ENCODE measurements around the gene NPAS3.
"Not testable (repeated sequence)": the region's sequence is repeated elsewhere in the genome, so short reads cannot be mapped to it uniquely, and the experiment has no call there.

The NPAS3 gene

DNA sequence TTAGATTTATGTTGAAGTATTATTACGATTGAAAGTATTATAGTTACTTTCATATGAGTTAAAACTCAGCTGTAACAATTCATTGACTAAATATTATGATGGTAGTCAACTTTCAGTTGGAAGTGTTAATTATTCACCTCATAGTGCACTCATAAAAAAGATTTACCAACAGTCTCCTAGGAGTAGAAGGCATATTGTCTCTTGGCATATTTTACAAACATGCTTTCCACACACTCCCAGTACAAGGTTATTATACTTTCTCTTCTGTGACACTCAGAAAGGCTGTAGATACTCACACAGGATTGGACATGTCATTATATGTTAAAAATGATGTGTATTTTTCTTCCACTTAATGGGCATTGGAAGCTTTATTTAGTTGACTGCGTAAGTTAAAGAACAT is 147.1 kb downstream of the NPAS3 start:
- no peak for DNase-seq

DNA sequence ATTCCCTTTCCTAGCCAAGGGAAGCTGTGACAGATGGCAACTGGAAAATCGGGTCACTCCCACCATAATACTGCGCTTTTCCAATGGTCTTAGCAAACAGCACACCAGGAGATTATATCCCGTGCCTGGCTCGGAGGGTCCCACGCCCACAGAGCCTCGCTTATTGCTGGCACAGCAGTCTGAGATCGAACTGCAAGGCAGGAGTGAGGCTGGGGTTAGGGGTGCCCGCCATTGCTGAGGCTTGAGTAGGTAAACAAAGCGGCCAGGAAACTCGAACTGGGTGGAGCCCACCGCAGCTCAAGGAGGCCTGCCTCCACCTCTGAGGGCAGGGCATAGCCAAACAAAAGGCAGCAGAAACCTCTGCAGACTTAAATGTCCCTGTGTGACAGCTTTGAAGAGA is 149.6 kb downstream of the NPAS3 start:
- not testable (repeated sequence) for DNase-seq

DNA sequence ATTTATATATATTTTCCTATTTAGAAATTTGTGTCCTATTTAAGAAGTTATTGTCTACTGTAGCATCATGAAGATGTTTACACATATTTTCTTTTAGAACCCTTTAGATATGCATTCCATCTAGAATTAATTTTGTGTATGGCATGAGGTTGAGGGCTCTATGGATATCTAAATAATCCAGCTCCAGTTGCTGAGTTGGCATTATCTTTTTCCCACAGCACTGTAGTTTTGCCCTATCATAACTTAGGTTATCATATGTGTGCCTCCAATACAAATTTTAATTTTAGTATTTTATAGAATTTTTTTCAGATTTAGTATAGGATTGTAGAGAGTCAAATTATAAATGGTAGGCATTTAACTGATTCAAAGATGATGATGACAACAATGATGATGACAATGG is 159.3 kb downstream of the NPAS3 start:
- no peak for DNase-seq

DNA sequence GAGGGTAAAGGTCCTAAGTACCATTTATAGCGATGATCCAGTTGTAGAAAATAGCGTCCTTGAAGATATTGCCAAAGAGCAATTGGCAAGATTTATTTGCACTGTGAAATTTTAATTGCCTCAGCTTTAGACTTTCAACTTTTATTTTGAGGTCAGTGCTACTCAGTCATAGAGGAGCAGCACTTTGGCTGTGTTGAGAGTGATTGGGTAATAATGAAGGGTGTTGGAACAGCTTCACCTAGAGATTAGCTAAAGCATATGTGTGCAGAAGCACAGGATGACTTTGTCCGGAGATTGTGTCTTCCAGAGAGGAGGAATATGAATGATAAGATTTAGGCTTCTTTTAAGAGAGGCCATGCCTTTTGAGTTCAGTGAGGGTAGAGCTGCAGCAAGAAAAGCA is 164.8 kb downstream of the NPAS3 start:
- no peak for DNase-seq

DNA sequence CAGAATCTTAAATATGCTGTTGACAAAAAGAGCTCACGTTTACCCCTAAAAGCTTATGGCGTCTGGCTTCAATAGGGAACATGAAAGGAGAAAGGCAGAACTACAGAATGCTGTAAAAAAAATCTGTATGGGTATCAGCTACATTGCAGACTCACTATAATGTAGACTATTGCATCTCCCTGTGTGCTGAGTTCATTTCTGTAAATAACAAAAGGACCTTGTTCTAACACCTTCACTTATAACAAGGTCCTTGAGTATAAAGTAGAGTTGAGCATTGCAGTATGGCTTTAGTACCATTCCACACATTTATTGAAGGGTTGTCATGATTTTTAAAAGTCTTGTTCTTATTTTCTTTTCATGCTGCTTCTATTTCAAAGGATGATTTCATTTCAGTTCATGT is 165.3 kb downstream of the NPAS3 start:
- no peak for DNase-seq

DNA sequence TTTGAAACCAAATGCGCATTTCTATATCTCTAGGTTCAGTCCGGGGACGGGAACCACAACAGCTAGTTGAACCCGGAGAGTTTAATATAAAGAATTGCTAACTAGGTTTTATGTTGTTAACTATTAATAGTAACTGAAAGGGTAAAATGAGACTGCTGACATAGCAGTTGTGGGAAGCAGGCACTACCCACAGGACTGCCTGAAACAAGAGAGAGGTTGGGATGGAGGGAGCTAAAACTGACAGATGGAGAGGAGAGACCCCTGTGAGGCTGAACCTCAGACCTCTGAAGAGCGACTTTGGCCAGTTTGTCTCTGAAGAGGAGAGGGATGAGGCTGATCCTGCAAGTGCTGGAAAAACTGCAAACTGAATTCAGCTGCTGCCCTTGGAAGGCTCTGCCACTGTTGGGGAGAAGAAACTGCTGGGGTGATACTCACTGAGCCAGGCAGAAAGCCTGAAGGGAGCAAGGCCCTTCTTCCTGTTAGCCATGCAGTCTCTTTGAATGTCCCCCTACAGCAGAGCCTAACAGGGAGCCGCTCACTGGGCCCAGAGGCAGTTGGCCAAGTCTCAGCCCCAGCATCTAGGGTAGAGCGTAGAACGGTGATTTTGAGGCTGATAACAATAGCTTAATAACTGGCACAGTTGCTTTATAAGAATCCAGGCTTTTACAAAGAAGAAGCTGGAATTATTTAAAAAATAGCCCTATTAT is 172.2 kb downstream of the NPAS3 start:
- DNase-seq: no peak

DNA sequence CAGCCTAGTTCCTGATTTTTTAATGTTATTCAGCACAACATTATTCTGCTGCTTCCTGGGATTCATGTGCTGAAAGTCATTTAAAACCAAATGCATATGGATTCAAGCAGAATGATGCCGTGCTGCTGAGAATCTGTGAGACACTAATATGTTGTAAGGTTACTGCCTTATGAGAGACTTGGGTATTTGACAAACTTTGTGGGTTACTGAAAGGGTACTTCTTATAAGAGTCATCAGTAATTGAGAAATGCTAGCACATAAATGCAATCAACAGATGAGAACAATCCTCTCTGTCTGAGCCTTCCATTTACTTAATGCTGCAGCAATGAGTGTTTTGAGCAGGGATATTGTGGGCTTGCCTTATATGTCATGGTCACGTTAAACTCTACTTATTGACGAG is 175.7 kb downstream of the NPAS3 start:
- no peak for DNase-seq

- DNase-seq: peak; percentile 42 to 48
These were observed 180.0 kb downstream of the NPAS3 start for GRCh38 chr14:33118668-33119067.

DNA sequence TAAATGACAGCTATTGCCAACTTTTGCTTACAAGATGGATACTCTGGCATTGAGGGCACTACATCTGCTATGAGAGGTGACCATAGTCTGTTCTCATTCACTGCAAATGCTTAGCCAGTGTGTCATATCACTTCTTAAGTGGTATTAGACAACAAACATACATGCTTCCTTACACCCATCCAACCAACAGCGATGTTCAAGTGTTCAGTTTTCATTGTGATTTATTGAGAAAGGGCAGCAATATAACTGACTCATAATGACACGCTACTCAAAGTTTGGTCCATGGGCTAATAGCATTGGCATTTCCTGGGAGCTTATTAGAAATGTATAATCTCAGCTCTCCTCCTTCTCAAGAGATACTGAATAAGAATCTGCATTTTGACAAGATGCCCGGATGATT is 181.7 kb downstream of the NPAS3 start:
- DNase-seq: no peak

DNA sequence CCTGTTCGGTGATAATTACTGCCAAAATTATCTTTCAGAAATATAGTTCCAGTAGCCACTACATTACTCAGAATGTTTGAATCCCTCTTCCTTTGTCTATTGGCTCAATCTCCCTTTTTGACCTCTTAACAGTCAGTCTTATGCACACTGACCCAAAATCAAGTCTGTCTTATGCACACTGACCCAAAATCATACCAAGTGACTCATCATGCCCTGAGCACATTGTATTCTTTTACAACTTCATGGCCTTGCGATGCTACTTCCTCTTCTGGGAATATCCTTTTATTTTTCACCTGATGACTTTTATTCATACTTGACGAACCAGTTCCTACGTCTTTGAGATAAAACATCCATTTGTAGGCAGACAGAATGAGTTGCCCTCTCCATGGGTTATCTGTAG is 182.3 kb downstream of the NPAS3 start:
- no peak for DNase-seq

- no peak for DNase-seq
These were observed 184.6 kb downstream of the NPAS3 start for GRCh38 chr14:33123281-33123680.

DNA sequence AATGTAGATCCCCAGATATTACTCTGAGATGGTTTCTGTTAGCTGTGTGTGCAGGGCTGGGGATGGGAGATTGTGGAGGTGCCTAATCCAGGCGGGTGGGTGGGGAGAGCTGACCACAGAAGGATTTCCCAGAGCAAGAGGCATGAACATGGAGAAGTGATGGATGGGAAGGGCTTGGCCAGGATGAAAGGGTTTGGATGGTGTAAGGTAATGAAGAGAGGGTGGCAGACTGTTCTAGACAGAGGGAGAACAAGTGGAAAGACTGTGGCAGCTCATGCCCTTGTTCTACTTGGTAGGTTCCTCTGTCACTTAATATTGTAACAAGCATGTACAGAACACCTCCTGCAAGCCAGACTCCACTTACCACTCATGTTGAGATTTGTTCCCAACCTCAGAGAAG is 187.8 kb downstream of the NPAS3 start:
- no peak for DNase-seq

DNA sequence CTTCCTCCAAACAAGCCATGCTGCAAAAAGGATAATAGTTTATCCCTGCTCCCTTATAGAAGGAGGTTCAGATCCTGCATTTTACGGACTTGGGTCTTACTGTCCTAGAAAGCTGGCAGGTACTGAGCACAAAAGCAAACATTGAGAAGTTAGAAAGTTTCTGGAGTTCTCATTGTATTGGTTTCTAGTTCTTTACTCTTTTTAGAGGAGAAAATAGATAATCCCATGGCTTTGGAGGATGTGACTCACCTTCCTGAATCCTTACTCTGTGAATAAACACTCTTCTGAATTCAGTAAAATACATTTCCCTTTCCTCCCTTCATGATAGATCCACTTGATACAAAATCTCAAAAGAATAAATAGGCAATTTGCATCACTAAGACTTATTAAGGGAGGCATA is 188.9 kb downstream of the NPAS3 start:
- DNase-seq: no peak

- DNase-seq: no peak
These were observed 193.1 kb downstream of the NPAS3 start for GRCh38 chr14:33131801-33132200.

- no peak for DNase-seq
These were observed 195.5 kb downstream of the NPAS3 start for GRCh38 chr14:33134162-33134561.

DNA sequence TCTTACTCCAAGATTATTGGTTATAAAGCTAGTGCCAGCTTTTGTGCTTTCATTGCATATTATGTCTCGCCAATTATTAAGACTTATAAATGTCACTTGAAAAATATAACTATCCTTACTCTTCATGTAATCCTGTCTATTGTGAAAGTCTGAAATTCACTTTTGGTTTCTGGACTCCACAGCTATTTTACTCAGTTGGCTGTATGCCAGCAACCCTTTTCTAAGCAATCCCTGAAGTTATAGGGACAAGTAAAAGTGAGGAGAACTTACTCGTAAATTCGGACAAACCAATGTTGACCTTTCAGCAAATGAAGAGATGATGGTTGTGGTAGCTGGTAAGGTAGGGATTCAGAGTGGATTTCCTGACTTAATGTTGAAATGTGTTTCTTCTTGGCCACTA is 196.3 kb downstream of the NPAS3 start:
- DNase-seq: no peak

DNA sequence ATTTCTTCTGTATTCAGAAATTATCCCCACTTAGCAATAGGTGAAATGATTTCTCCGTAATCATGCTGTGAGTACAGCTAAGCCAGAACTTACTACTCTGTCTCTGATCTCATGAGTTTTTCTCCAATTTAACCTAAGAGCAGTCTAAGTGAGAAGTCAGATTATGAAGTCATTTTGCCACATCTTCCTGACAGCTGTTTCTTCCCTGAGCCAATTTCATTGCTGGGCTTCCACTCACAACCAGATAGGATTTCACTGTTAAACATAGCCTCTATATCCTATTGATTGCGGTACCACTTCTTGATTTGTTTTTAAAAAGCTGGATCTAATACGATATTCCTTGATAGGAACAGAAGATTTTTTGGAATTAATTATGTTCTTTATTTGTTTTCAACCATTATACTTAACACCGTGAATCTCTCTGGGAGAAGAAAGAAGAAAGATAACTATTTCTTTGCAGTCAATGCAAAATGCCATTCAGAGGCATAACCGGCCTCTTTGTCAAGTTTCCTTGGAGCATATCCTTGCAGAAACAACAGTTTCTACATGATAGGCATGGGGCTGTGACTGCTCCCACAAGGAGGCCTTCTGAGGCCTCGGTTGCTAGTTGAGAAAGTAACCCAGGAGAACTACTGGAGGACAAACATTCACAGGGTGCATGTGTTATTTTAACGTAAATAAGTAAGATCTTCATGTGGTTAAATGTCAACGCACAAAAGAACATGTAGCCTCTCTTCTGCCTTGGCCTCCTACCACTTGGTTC is 212.2 kb downstream of the NPAS3 start:
- no peak for DNase-seq

- no peak for DNase-seq
These were observed 224.4 kb downstream of the NPAS3 start for GRCh38 chr14:33163109-33163508.

GRCh38 chr14:33163600-33163999 is 224.9 kb downstream of the NPAS3 start:
- no peak for DNase-seq

DNA sequence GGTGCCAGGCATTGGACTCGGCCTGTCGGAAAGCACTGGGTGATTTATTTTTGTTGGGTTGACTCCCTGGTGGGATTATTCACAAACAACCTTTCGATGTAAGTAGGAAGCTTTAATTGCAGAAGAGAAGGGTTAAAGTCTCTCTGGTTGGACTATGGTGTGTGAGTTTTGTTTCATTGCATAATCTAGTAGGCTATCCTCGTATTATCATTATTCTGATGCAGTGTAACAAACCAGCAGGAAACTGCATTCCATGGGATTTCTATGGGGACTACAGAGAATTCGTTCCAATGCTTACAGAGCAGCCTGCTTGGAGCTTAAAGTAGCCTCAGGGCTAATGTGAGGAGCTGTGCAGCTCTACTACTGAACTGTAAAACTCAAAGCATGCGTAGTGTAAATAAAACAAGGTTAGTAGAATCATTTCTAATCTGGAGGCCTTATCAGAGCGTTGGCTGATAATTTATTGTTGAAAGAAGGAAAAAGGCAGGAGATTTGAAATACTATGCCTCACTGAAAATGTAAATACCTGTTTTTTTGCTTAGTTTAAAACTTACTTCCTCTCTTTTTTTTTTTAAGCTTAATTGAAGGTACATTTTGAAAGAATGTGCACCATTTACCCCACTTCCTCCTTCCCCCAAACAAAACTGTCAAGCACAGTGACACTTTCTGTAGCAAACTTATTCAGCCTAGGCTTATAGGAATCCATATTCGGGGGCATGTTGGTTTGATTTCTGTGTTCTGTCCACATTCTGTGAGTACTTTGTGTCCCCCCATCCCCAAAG is 226.7 kb downstream of the NPAS3 start:
- DNase-seq: no peak

- no peak for DNase-seq
These were observed 227.2 kb downstream of the NPAS3 start for GRCh38 chr14:33165926-33166289.

DNA sequence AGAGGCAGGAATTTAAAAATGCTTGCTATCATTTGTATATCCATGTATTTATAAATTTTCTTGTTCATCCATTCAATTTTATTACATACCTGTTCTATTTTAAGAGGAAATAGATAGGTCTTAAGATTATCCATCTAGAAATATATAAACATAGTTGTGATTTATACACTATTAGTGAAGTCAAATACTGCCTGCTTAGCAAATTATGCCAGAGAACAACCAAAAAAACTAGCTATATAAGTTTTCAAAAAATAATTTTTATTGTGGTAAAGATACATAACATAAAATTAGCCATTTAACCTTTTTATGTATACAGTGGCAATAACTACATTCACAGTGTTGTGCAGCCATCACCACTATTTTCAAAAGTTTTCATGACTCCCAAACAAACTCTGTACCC is 237.3 kb downstream of the NPAS3 start:
- no peak for DNase-seq

GRCh38 chr14:33184587-33184986 is 245.9 kb downstream of the NPAS3 start:
- no peak for DNase-seq

GRCh38 chr14:33186656-33187055 is 248.0 kb downstream of the NPAS3 start:
- no peak for DNase-seq

Measured in NCI-H1930 (cell line).